Parathyroid adenoma (tissue), 2 donors: ENCODE data around the gene ACSM6.
"Not testable (repeated sequence)": the region's sequence is repeated elsewhere in the genome, so short reads cannot be mapped to it uniquely, and the experiment has no call there.

Experiments
- H2AFZ ChIP-seq: fragments of 300-600 bp; sonication (generic); one replicate; pipeline ENCODE4 v1.7.0; 2017; ENCODE audit warnings: antibody characterized with exemption, mild to moderate bottlenecking
- H3K27ac ChIP-seq: fragments of 300-600 bp; sonication (generic); one replicate; pipeline ENCODE4 v1.7.0; 2017
- H3K27me3 ChIP-seq: fragments of 300-600 bp; sonication (generic); one replicate; pipeline ENCODE4 v1.7.0; 2017; ENCODE audit warnings: low read length; ENCODE audit not compliant: control insufficient read depth, insufficient read depth
- H3K36me3 ChIP-seq: fragments of 300-600 bp; sonication (generic); one replicate; pipeline ENCODE4 v1.7.0; 2017; ENCODE audit warnings: low read length; ENCODE audit not compliant: control insufficient read depth, insufficient read depth
- H3K4me1 ChIP-seq: fragments of 300-600 bp; sonication (generic); one replicate; pipeline ENCODE4 v1.7.0; 2017; ENCODE audit warnings: control low read depth
- H3K4me2 ChIP-seq: fragments of 300-600 bp; sonication (generic); one replicate; pipeline ENCODE4 v1.7.0; 2017; ENCODE audit warnings: low read length
- H3K4me3 ChIP-seq: fragments of 300-600 bp; sonication (generic); one replicate; pipeline ENCODE4 v1.7.0; 2017; ENCODE audit warnings: low read depth, low read length
- H3K79me2 ChIP-seq: fragments of 300-600 bp; sonication (generic); one replicate; pipeline ENCODE4 v1.7.0; 2017; ENCODE audit warnings: control low read depth
- H3K9ac ChIP-seq: fragments of 300-600 bp; sonication (generic); one replicate; pipeline ENCODE4 v1.7.0; 2017; ENCODE audit warnings: mild to moderate bottlenecking
- H3K9me3 ChIP-seq: fragments of 300-600 bp; sonication (generic); one replicate; pipeline ENCODE4 v1.7.0; 2017; ENCODE audit warnings: low read length; ENCODE audit not compliant: control insufficient read depth
- TF ChIP-seq, protein P1 (sequence below): fragments of 300-600 bp; sonication (generic); IDR thresholded peaks from one replicate; pipeline ENCODE4 v1.7.0; 2017; ENCODE audit warnings: antibody characterized with exemption, mild to moderate bottlenecking
- donor health status: primary hyperparathyroidism.

The ACSM6 gene

GRCh38 chr10:95237376-95238170 is 43.5 kb downstream of the ACSM6 start:
- Histone ChIP-seq H3K4me2 (no peak overlapping the region), H3K4me3 (no peak overlapping the region), H3K4me1 (peaks cover 6% of the 10 kb centered on the region), H3K27ac (no peak overlapping the region), H2AFZ (no peak overlapping the region), H3K9me3 (no peaks in the 10 kb centered on the region), H3K79me2 (peaks cover under 1% of the 10 kb centered on the region), H3K27me3 (no peaks in the 10 kb centered on the region), H3K36me3 (no peaks in the 10 kb centered on the region), H3K9ac (no peak overlapping the region)
- TF ChIP-seq, protein P1, sequence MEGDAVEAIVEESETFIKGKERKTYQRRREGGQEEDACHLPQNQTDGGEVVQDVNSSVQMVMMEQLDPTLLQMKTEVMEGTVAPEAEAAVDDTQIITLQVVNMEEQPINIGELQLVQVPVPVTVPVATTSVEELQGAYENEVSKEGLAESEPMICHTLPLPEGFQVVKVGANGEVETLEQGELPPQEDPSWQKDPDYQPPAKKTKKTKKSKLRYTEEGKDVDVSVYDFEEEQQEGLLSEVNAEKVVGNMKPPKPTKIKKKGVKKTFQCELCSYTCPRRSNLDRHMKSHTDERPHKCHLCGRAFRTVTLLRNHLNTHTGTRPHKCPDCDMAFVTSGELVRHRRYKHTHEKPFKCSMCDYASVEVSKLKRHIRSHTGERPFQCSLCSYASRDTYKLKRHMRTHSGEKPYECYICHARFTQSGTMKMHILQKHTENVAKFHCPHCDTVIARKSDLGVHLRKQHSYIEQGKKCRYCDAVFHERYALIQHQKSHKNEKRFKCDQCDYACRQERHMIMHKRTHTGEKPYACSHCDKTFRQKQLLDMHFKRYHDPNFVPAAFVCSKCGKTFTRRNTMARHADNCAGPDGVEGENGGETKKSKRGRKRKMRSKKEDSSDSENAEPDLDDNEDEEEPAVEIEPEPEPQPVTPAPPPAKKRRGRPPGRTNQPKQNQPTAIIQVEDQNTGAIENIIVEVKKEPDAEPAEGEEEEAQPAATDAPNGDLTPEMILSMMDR = no peak

GRCh38 chr10:95240096-95240495 is 46.1 kb downstream of the ACSM6 start:
- not testable (repeated sequence) for H3K4me2 ChIP-seq, H3K36me3 ChIP-seq, H3K4me1 ChIP-seq, H3K79me2 ChIP-seq, H3K4me3 ChIP-seq, H3K9ac ChIP-seq, H2AFZ ChIP-seq, H3K9me3 ChIP-seq, H3K27ac ChIP-seq, H3K27me3 ChIP-seq

DNA sequence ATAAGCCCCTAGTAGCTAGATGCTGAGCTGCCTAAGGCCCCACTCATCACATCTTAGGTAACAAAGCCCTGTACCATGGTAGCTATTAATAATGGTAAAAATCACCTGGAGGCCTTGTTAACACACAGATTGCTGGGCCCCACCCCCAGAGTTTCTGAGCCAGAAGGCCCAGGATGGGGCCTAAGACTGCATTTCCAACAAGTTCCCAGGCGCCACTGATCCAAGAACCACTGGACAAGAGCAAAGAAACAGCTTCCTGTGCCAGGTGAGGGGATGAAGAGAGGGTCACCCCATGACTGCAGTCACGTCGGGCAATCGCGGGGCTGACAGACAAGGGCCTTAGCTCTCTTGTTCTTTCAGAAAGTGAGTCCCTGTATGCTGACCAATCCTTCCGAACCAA is 46.8 kb downstream of the ACSM6 start:
- Histone ChIP-seq H3K36me3 (no peaks in the 10 kb centered on the region), H3K79me2 (peaks cover 4% of the 10 kb centered on the region), H2AFZ (no peak overlapping the region), H3K4me3 (no peak overlapping the region), H3K9me3 (no peaks in the 10 kb centered on the region), H3K9ac (no peak overlapping the region), H3K4me1 (no peaks in the 10 kb centered on the region), H3K27ac (no peak overlapping the region), H3K4me2 (no peak overlapping the region), H3K27me3 (no peaks in the 10 kb centered on the region)
- TF ChIP-seq, protein P1 = no peak

GRCh38 chr10:95241533-95241932 is 47.5 kb downstream of the ACSM6 start:
- Histone ChIP-seq H3K27me3 (no peaks in the 10 kb centered on the region), H3K9me3 (no peaks in the 10 kb centered on the region), H2AFZ (no peak overlapping the region), H3K9ac (no peak overlapping the region), H3K4me3 (no peak overlapping the region), H3K27ac (no peak overlapping the region), H3K4me1 (no peaks in the 10 kb centered on the region), H3K79me2 (peaks cover 4% of the 10 kb centered on the region), H3K4me2 (no peak overlapping the region), H3K36me3 (no peaks in the 10 kb centered on the region)
- TF ChIP-seq, protein P1 = no peak

DNA sequence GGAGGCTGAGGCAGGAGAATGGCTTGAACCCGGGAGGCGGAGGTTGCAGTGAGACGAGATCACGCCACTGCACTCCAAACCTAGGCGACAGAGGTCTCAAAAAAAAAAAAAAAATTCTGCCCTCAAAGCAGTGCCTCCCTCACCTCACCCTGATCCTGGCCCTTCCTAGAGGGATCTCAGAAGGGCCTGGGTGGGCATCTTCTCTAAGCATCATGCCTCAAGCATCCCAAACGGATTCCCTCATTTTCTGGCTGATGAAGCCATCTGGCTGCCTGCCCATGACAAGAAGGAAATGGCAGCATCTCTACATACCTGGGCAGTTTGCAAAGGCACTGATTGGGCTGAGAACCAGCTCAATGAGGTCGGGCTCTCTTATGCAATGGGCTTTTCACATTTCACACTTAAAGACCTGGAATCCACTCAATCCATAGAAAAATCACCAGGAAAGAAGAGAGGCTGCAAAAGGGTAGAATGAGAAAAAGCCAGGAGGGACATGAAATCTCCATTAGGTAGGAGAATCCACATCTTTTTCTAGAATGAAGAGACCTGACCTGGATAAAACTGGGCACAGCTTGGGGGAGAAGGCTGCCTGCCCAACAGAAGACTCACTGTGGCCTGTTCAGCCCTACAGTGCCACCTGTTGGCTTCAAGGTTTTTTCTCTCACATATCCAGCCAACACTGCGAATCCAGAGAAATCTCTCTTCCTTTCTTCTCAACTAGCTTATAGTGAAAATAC is 48.7 kb downstream of the ACSM6 start:
- Histone ChIP-seq H3K27ac (no peak overlapping the region), H3K9me3 (no peaks in the 10 kb centered on the region), H3K36me3 (no peaks in the 10 kb centered on the region), H3K4me2 (no peak overlapping the region), H3K9ac (no peak overlapping the region), H3K27me3 (no peaks in the 10 kb centered on the region), H3K4me3 (no peak overlapping the region), H2AFZ (no peak overlapping the region), H3K79me2 (peaks cover 4% of the 10 kb centered on the region), H3K4me1 (peaks cover 12% of the 10 kb centered on the region)
- TF ChIP-seq, protein P1 = peak; percentile 52
